ENCODE data around the gene JPT1. TPM values are rescaled to one million over a fixed set of nuclear protein-coding genes. Genes with fewer than 3 reads are reported as not detected.
"Not testable (repeated sequence)": the region's sequence is repeated elsewhere in the genome, so short reads cannot be mapped to it uniquely, and the experiment has no call there.

Gene JPT1
- total RNA-seq, 1 donor from 2014 or later, result 72.9 TPM

- intact Hi-C loops (cut with micrococcal nuclease), result loop anchor here (1.0 to 5.0 kb wide), 7 partner anchors 16 to 169 kb away; partner anchors contain the start of genes JPT1, KCTD2, MRPL58 and NUP85
- peaks cover 28% of the 10 kb centered on the region for H3K36me3 Mint-ChIP-seq (ENCODE audit: low read depth)
- peak overlapping the region; percentile 87 for H3K27ac Mint-ChIP-seq
- no peaks in the 10 kb centered on the region for H3K27me3 Mint-ChIP-seq
- CTCF ChIA-PET, result interaction anchor here (1.0 to 5.0 kb wide), 15 partner anchors 9 to 326 kb away, joined by 3 to 116 read pairs (median 6); partner anchors contain the start of genes ARMC7, ATP5PD, KCTD2 and NUP85
- POLR2A ChIA-PET, result interaction anchor here (0.6 to 13.0 kb wide), 23 partner anchors 8 to 552 kb away, joined by 3 to 292 read pairs (median 7); partner anchors contain the start of genes ARMC7, FDXR, GGA3 and JPT1
- DNase-seq, result no peak
- ATAC-seq (ENCODE audit: low read depth), result peak; percentile 36
- peak overlapping the region; percentile 88 for H3K4me3 Mint-ChIP-seq
- H3K4me1 Mint-ChIP-seq, result peaks cover 35% of the 10 kb centered on the region
- no peak for TF ChIP-seq CTCF (IDR thresholded peaks at IDR 0.05)
- H3K9me3 Mint-ChIP-seq, result no peaks in the 10 kb centered on the region
Observed at GRCh38 chr17:75130632-75131277, 23.6 kb downstream of the JPT1 start.

GRCh38 chr17:75130059-75130631, 24.2 kb downstream of the JPT1 start:
- Mint-ChIP-seq H3K4me3 (peak overlapping the region; percentile 88), H3K9me3 (no peaks in the 10 kb centered on the region), H3K27ac (peak overlapping the region; percentile 87), H3K27me3 (no peaks in the 10 kb centered on the region), H3K4me1 (peaks cover 41% of the 10 kb centered on the region), H3K36me3 (ENCODE audit: low read depth) (peaks cover 27% of the 10 kb centered on the region)
- DNase-seq (no peak), ATAC-seq (ENCODE audit: low read depth) (no peak)
- ChIA-PET CTCF (interaction anchor here (1.5 to 5.0 kb wide), 9 partner anchors 9 to 168 kb away, joined by 3 to 116 read pairs (median 9); partner anchors contain the start of gene NUP85), POLR2A (interaction anchor here (0.5 to 13.0 kb wide), 9 partner anchors 10 to 552 kb away, joined by 3 to 292 read pairs (median 12); partner anchors contain the start of genes ARMC7, FDXR, JPT1 and MRPL58)
- intact Hi-C loops (cut with micrococcal nuclease), result loop anchor here (1.0 to 5.0 kb wide), 3 partner anchors 52 to 169 kb away; partner anchors contain the start of genes NUP85 and SUMO2
- no peak for TF ChIP-seq CTCF (IDR thresholded peaks at IDR 0.05)

- no peak overlapping the region for H3K27ac Mint-ChIP-seq
- H3K4me3 Mint-ChIP-seq, result peak overlapping the region; percentile 59
- TF ChIP-seq CTCF (IDR thresholded peaks at IDR 0.05), result no peak
- H3K27me3 Mint-ChIP-seq, result no peaks in the 10 kb centered on the region
- H3K4me1 Mint-ChIP-seq, result peaks cover 46% of the 10 kb centered on the region
- ATAC-seq (ENCODE audit: low read depth), result no peak
- intact Hi-C loops (cut with micrococcal nuclease), result no loop called here
- H3K36me3 Mint-ChIP-seq (ENCODE audit: low read depth), result peaks cover 23% of the 10 kb centered on the region
- ChIA-PET CTCF (interaction anchor here (1.6 to 5.0 kb wide), 5 partner anchors 11 to 72 kb away, joined by 7 to 116 read pairs (median 16); no protein-coding TSS in a partner anchor), POLR2A (interaction anchor here (0.5 to 13.0 kb wide), 4 partner anchors 12 to 464 kb away, joined by 3 to 292 read pairs (median 39); partner anchors contain the start of genes ARMC7 and JPT1)
- no peak for DNase-seq
- no peaks in the 10 kb centered on the region for H3K9me3 Mint-ChIP-seq
Observed at GRCh38 chr17:75129576-75129975, 24.7 kb downstream of the JPT1 start.

GRCh38 chr17:75128694-75129505, 25.4 kb downstream of the JPT1 start:
- ATAC-seq (ENCODE audit: low read depth), result no peak
- ChIA-PET CTCF (interaction anchor here (2.2 to 5.0 kb wide), 3 partner anchors 16 to 73 kb away, joined by 7 to 116 read pairs (median 16); no protein-coding TSS in a partner anchor), POLR2A (interaction anchor here (0.7 to 13.0 kb wide), 3 partner anchors 12 to 541 kb away, joined by 3 to 292 read pairs (median 6); partner anchors contain the start of gene ARMC7)
- DNase-seq, result no peak
- no peaks in the 10 kb centered on the region for H3K27me3 Mint-ChIP-seq
- H3K4me3 Mint-ChIP-seq, result no peak overlapping the region
- TF ChIP-seq CTCF (IDR thresholded peaks at IDR 0.05), result no peak
- H3K9me3 Mint-ChIP-seq, result no peaks in the 10 kb centered on the region
- no peak overlapping the region for H3K27ac Mint-ChIP-seq
- peaks cover 22% of the 10 kb centered on the region for H3K36me3 Mint-ChIP-seq (ENCODE audit: low read depth)
- peaks cover 53% of the 10 kb centered on the region for H3K4me1 Mint-ChIP-seq
- intact Hi-C loops (cut with micrococcal nuclease), result no loop called here

GRCh38 chr17:75127936-75128335, 26.4 kb downstream of the JPT1 start:
- H3K4me1 Mint-ChIP-seq, result peaks cover 55% of the 10 kb centered on the region
- CTCF ChIA-PET, result interaction anchor here (5.7 kb wide), 1 partner anchor 14 kb away, joined by 35 read pairs; no protein-coding TSS in a partner anchor
- H3K4me3 Mint-ChIP-seq; intact Hi-C loops (cut with micrococcal nuclease); DNase-seq; H3K27ac Mint-ChIP-seq; ATAC-seq (ENCODE audit: low read depth); H3K9me3 Mint-ChIP-seq; H3K27me3 Mint-ChIP-seq: not testable (repeated sequence)
- POLR2A ChIA-PET, result interaction anchor here (2.5 to 13.0 kb wide), 2 partner anchors 11 to 18 kb away, joined by 6 to 292 read pairs; partner anchors contain the start of gene ARMC7
- H3K36me3 Mint-ChIP-seq (ENCODE audit: low read depth), result peaks cover 22% of the 10 kb centered on the region

Measured in activated B cell treated with CpG ODN at 0.5 μM for 24 hours (primary cell).